Stimulated activated naive CD4-positive, alpha-beta T cell (primary cell): ENCODE measurements around the gene MGME1.
"Not testable (repeated sequence)": the region's sequence is repeated elsewhere in the genome, so short reads cannot be mapped to it uniquely, and the experiment has no call there.

Experiments used
- DNase-seq, 6 experiments: peaks; one replicate each; lab custom pipeline; 2025; lab: John Stamatoyannopoulos, UW

The MGME1 gene

GRCh38 chr20:18020931-18021330 is 52.1 kb downstream of the MGME1 start:
- DNase-seq = no peak

- DNase-seq = no peak
Measured at GRCh38 chr20:18024606-18025127, 55.8 kb downstream of the MGME1 start.

GRCh38 chr20:18027011-18027410 is 58.2 kb downstream of the MGME1 start:
- not testable (repeated sequence) for DNase-seq

GRCh38 chr20:18030020-18030419 is 61.2 kb downstream of the MGME1 start:
- DNase-seq = no peak

DNA sequence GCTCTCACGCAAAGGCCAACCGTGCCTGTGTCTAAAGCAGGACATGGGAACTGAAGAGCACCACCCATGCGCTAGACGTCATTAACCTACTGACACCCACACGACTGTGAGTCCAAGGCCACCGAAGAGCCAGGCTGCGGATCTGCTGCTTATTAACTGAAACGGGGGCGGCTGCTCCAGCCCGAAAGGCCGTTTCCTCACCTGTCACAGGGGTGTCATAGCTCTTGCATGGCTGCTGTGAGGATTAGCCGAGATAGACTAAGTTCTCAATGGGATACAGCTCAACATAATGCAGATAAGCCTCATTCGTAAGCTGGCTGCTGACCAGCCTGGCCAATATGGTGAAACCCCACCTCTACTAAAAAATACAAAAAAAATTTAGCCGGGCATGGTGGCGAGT is 62.2 kb downstream of the MGME1 start:
- no peak for DNase-seq

GRCh38 chr20:18031888-18032509 is 63.2 kb downstream of the MGME1 start:
- no peak for DNase-seq

DNA sequence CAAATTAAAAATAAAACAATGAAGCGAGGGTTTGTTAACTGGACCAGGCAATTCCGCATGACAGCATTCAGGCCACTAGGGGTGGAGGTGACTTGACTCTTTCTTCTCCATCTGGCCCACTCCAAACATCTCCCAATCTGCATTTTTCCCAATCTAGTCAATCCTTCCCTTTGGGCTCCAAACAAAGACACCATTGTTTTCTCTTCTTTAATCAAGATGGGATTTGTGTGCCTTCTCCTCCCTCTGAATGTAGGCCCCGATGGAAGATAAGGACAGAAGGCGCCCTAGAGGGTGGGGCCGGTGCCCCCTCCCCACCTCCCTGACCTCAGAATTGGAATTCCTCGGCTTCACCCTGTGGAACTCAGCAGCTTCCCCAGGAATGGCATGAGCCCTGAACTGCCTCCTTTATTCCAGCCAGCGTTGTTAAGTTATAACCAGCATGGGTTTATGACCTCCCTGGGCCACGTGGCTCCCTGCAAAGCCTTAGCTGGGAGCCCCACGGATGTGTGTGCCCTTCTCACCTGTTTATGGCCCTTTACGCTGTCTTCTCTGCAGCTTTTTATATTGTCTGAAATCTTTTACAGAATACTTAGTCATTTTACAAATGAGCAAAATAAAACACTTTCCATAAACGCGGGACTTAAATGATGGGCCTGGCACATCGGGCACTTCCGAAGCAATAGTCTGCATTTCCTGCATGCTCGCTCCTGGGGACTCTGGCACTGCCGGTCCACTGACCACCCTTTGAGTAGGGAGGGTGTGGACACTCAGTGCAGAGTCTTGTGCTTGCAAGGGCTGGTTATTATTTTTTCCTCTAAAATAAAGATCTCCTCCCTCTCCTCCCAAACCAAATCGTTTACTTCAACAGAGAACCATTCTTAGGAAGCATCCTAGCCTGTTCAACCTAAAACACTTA is 64.4 kb downstream of the MGME1 start:
- no peak for DNase-seq

GRCh38 chr20:18034039-18034438 is 65.2 kb downstream of the MGME1 start:
- DNase-seq = no peak

DNA sequence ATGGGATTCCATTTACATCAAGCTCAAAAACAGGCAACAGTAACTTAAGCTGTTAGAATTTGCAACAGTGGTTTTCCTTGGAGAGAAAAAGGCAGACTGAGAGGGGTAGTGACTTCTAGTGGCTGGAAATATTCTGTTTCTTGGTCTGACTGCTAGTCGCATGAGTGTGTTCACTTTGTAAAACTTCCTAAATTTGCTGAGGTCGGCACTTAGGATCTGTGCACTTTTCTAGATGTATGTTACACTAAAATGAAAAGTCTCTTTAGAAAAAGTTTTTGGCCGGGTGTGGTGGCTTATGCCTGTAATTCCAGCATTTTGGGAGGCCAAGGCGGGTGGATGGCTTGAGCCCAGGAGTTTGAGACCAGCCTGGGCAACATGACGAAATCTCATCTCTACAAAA is 70.2 kb downstream of the MGME1 start:
- no peak for DNase-seq
